NCI-H524 treated with DMSO at 0.1 percent for 48 hours (cell line): Measurements from ENCODE around the gene SBF1.
"Not testable (repeated sequence)": the region's sequence is repeated elsewhere in the genome, so short reads cannot be mapped to it uniquely, and the experiment has no call there.

Source experiments
- DNase-seq: peaks from one replicate; lab custom pipeline; 2025; lab: John Stamatoyannopoulos, UW

SBF1 gene

GRCh38 chr22:50422961-50423815 is 51.6 kb downstream of the SBF1 start:
- no peak for DNase-seq

GRCh38 chr22:50422046-50422445 is 52.8 kb downstream of the SBF1 start:
- no peak for DNase-seq

- DNase-seq = no peak
Observed at GRCh38 chr22:50420581-50420980, 54.3 kb downstream of the SBF1 start.

GRCh38 chr22:50420015-50420414 is 54.8 kb downstream of the SBF1 start:
- DNase-seq = no peak

- no peak for DNase-seq
Observed at GRCh38 chr22:50419116-50419515, 55.7 kb downstream of the SBF1 start.

- no peak for DNase-seq
Observed at GRCh38 chr22:50418624-50419023, 56.2 kb downstream of the SBF1 start.

GRCh38 chr22:50417411-50418210 is 57.2 kb downstream of the SBF1 start:
- DNase-seq = no peak

GRCh38 chr22:50416996-50417395 is 57.8 kb downstream of the SBF1 start:
- no peak for DNase-seq

- no peak for DNase-seq
Observed at GRCh38 chr22:50415426-50415825, 59.4 kb downstream of the SBF1 start.

- no peak for DNase-seq
Observed at GRCh38 chr22:50414476-50415248, 60.2 kb downstream of the SBF1 start.

- DNase-seq = not testable (repeated sequence)
Observed at GRCh38 chr22:50408954-50409353, 65.9 kb downstream of the SBF1 start.

GRCh38 chr22:50408311-50408710 is 66.5 kb downstream of the SBF1 start:
- DNase-seq = no peak

- DNase-seq = no peak
Observed at GRCh38 chr22:50406416-50407170, 68.2 kb downstream of the SBF1 start.

- no peak for DNase-seq
Observed at GRCh38 chr22:50403701-50404101, 71.1 kb downstream of the SBF1 start.

GRCh38 chr22:50401907-50402306 is 72.9 kb downstream of the SBF1 start:
- no peak for DNase-seq

- DNase-seq = no peak
Observed at GRCh38 chr22:50400931-50401330, 73.9 kb downstream of the SBF1 start.

- DNase-seq = no peak
Observed at GRCh38 chr22:50400406-50400805, 74.4 kb downstream of the SBF1 start.

- no peak for DNase-seq
Observed at GRCh38 chr22:50399751-50400331, 75.0 kb downstream of the SBF1 start.

GRCh38 chr22:50398831-50399648 is 75.8 kb downstream of the SBF1 start:
- DNase-seq = no peak

- DNase-seq = not testable (repeated sequence)
Observed at GRCh38 chr22:50397371-50398060, 77.3 kb downstream of the SBF1 start.
